Measurements from ENCODE around the gene ZNF827.

ZNF827 gene

DNA sequence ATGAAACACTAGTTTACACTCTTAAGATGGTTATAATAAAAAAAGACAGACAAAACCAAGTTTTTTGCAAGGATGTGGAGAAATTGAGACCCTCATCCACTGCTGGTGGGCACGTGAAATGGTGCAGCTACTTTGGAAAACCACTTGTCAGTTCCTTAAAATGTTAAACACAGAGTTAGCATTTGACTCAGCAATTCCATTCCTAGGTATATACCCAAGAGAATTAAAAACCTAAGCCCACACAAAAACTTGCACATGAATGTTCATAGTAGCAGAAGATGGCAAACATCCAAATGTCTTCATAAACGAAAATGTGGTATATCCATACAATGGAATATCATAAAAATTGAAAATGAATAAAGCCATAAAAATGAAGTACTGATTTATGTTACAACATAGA, 75.4 kb downstream of the ZNF827 start:
- TF ChIP-seq, protein P1, sequence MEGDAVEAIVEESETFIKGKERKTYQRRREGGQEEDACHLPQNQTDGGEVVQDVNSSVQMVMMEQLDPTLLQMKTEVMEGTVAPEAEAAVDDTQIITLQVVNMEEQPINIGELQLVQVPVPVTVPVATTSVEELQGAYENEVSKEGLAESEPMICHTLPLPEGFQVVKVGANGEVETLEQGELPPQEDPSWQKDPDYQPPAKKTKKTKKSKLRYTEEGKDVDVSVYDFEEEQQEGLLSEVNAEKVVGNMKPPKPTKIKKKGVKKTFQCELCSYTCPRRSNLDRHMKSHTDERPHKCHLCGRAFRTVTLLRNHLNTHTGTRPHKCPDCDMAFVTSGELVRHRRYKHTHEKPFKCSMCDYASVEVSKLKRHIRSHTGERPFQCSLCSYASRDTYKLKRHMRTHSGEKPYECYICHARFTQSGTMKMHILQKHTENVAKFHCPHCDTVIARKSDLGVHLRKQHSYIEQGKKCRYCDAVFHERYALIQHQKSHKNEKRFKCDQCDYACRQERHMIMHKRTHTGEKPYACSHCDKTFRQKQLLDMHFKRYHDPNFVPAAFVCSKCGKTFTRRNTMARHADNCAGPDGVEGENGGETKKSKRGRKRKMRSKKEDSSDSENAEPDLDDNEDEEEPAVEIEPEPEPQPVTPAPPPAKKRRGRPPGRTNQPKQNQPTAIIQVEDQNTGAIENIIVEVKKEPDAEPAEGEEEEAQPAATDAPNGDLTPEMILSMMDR (IDR thresholded peaks at IDR 0.05; ENCODE audit: low read depth, low read length) = no peak
- H3K4me3 ChIP-seq (ENCODE audit: low read depth, low read length) = no peak overlapping the region

DNA sequence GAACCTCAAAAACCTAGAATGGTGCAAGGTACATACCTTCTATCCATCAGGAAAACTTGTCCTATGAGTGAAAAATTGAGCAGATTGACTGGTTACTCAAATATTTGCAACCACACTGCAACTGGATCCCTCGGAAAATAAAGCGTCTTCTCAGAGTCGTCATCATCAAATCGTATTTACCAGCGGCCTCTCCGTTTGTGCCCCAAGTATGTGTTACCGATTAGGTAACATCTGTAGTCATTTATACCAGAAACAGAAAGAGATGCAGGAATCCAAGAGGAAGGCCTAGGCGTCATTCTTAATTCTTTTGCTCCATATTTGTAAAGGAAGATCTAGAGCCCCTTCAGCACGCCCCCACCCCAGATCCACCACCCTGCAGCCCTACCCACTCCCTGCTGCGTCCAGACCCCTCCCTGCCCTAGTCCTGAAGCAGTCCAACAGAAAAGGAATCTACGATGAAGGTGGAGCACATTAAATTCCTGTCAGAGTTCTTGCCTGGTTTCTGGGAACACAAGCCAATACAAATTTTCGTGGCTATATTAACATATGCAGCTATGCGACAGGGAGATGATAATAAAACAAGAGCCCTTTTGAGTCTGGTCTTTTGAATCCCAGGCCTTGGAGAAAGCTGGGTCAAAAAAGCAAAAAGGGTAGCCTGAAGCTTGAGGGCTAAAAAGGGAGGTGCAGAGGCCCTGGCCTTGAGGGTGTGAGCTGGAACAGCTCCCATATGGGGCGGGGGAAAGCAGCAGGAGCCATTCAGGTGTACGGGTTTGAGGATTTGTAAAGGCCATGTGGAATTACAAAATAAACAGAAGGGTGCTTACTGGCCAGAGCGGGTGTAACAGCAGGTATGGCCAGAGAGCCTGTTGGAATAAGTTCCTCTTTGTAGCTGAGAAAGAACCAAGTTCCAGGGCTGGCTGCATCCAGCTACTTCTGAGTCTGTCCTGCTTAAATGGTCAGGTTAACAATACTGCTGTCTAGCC, 77.0 kb downstream of the ZNF827 start:
- H3K4me3 ChIP-seq (ENCODE audit: low read depth, low read length) = no peak overlapping the region
- TF ChIP-seq, protein P1 (IDR thresholded peaks at IDR 0.05; ENCODE audit: low read depth, low read length) = no peak

DNA sequence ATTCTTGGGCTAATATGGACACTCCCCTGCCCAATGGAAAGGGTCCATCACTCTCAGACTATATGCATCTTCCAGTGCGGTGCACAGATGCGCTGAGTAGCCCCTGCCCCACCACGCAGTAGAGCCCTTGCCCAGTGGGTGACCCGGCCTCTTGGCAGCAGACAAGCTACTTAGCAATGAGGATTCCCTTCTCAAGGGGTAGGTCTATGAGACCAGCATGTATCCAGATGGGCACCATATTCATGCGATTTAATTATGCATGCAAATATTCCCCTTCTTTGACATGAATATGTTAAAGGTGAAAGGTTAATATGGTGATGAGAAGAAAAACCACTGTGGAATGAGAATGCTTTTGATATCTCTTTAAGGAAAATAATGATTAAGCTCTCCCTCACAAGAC, 77.7 kb downstream of the ZNF827 start:
- TF ChIP-seq, protein P1 (IDR thresholded peaks at IDR 0.05; ENCODE audit: low read depth, low read length) = no peak
- no peak overlapping the region for H3K4me3 ChIP-seq (ENCODE audit: low read depth, low read length)

DNA sequence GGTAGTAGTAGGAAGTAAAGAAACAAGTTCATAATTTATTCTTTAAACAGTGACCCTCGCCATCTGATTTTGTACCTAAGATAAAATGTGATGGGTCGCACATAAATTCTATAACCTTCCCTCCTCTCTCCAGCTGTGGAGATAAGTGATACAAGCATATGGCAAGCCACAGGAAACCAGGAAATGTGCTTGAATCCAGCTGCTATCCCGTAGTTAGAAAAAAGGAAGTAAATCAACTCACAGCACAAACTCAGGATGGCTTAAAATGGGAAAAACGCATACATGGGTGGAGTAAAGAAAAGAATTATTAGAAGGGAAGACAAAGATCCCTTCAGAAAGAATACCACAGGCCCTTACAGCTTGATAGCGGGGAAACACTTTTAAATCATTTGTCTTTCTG, 78.2 kb downstream of the ZNF827 start:
- no peak overlapping the region for H3K4me3 ChIP-seq (ENCODE audit: low read depth, low read length)
- TF ChIP-seq, protein P1 (IDR thresholded peaks at IDR 0.05; ENCODE audit: low read depth, low read length) = no peak

DNA sequence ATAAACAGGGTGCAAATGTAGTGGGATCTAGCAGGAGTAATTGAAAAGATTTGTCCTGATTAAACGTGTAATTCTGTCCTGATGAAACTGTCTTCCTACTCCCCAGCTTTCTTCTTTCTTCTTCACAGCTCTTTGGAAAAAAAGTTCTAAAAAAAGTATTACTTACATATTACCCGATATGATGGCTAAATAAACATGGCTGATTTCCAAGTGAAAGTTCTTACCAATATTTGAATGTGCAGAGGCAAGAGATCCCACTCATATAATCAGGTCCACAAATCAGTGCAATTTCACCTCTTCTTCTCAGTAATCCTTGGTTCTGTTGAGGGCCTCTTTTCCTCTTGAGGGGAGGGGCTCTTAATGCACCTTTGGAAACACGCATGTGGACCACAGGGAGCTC, 78.7 kb downstream of the ZNF827 start:
- H3K4me3 ChIP-seq (ENCODE audit: low read depth, low read length) = no peak overlapping the region
- TF ChIP-seq, protein P1 (IDR thresholded peaks at IDR 0.05; ENCODE audit: low read depth, low read length) = no peak

DNA sequence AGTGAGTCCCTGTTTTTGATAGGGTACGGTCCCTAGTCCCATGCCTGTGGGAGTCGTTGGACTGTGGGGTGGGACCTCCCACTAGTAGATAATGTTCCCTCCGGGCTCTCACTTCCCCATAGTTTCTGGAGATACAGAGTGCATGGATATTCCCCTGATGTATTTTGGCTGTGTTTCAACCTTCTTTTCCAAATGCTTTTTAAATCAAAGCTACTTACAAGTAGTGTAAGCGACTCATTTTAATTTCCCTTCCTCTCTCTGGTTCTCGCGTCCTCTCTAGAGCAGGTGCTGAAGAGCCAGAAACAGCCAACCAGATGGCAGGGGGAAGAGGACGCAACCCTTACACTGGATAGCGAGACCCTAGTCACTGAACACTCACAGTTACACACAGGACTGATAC, 79.2 kb downstream of the ZNF827 start:
- TF ChIP-seq, protein P1 (IDR thresholded peaks at IDR 0.05; ENCODE audit: low read depth, low read length) = no peak
- no peak overlapping the region for H3K4me3 ChIP-seq (ENCODE audit: low read depth, low read length)

DNA sequence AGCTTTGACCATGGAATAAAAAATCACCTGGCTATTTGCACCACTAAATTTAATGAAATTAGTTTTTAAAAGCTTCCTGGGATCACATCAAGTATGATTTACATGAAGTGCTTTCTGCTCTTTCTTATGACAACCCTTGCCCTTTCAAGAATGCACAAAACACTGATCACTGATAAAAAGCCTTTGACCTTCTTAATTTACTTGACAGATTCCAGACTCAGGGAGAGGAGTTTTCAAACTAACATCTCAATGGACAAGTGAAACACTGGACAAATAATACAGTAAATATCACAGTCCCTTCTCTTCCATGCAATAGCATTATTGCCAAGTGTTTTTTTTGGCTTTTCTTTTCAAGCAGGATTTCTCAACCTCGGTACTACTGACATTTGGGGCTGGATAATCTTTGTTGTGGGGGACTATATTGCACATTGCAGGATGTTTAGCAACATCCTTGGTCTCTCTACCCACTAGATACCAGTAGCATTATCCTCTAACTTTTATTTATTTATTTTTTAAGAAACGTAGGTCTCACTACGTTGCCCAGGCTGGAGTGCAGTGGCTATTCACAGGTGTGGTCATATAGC, 86.3 kb downstream of the ZNF827 start:
- no peak overlapping the region for H3K4me3 ChIP-seq (ENCODE audit: low read depth, low read length)
- TF ChIP-seq, protein P1 (IDR thresholded peaks at IDR 0.05; ENCODE audit: low read depth, low read length) = no peak

All from WI38 (cell line).